ENCODE data around the gene CYP27B1.

The CYP27B1 gene

GRCh38 chr12:57713209-57713608 lies 53.7 kb downstream of the CYP27B1 start:
- Mint-ChIP-seq H3K27me3 (no peaks in the 10 kb centered on the region), H3K36me3 (ENCODE audit: insufficient read depth) (peaks cover 32% of the 10 kb centered on the region), H3K4me1 (no peaks in the 10 kb centered on the region), H3K4me3 (no peak overlapping the region), H3K9me3 (no peaks in the 10 kb centered on the region), H3K27ac (ENCODE audit: low read depth) (no peak overlapping the region)
- ATAC-seq (replicated peaks; ENCODE audit: extremely low read depth, poor library complexity, severe bottlenecking) (no peak), DNase-seq (ENCODE audit: low spot score in 2 of 2) (no peak)

DNA sequence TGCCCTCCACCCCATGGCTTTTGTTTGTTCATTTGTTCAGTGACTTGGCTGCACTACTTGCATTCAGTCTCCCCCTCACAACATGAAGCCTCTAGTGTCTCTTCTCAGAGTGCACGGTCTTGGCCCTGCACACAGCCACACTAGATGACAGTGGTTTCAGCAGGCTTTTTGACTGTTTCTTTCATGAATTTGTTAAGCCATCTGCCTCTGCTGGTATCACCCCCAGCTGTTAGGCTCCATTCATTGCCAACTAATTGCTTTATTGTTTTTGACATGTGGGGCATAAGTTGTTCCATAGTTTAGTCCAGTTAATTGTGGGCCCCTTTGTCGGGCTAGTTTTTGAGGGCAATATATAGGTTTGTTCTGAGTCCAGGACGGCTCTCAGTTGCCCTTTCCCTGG lies 54.2 kb downstream of the CYP27B1 start:
- ATAC-seq (replicated peaks; ENCODE audit: extremely low read depth, poor library complexity, severe bottlenecking) (no peak), DNase-seq (ENCODE audit: low spot score in 2 of 2) (no peak)
- H3K4me1 Mint-ChIP-seq: no peaks in the 10 kb centered on the region
- peaks cover 31% of the 10 kb centered on the region for H3K36me3 Mint-ChIP-seq (ENCODE audit: insufficient read depth)
- H3K27ac Mint-ChIP-seq (ENCODE audit: low read depth): no peak overlapping the region
- no peak overlapping the region for H3K4me3 Mint-ChIP-seq
- H3K27me3 Mint-ChIP-seq: no peaks in the 10 kb centered on the region
- H3K9me3 Mint-ChIP-seq: no peaks in the 10 kb centered on the region

All from central memory CD8-positive, alpha-beta T cell (primary cell).